ENCODE measurements around the gene ZBTB7C.

- TF ChIP-seq CTCF (IDR thresholded peaks at IDR 0.05) (no peak), POLR2A (IDR thresholded peaks at IDR 0.05) (no peak)
Observed at GRCh38 chr18:48079885-48080284, 329.3 kb downstream of the ZBTB7C start.
